Naive thymus-derived CD4-positive, alpha-beta T cell (primary cell): Measurements from ENCODE around the gene ASF1B. TPM values are rescaled to one million over a fixed set of nuclear protein-coding genes. Genes with fewer than 3 reads are reported as not detected.

Source experiments
- ATAC-seq: fragments of 150-1000 bp; cut with Tn5 transposase; 2 replicates; pipeline ENCODE4 v1.10.0; 2021; ENCODE audit warnings: mild to moderate bottlenecking, moderate library complexity
- CTCF ChIA-PET: fragments of 350-600 bp; sonication (Branson Sonifier 250); formaldehyde crosslinking; loops from one replicate; lab custom pipeline; 2021; ENCODE audit warnings: antibody characterized with exemption; lab: Charles Lee
- POLR2A ChIA-PET: fragments of 350-600 bp; sonication (Branson Sonifier 250); formaldehyde crosslinking; loops from one replicate; lab custom pipeline; 2021; ENCODE audit warnings: antibody characterized with exemption, inconsistent platforms; lab: Charles Lee
- DNase-seq, 9 donors: peaks; one replicate each; pipeline versions ENCODE4 v3.0.0 to v3.0.0-alpha.2; 2020 to 2022; ENCODE audit warnings: mixed read lengths in 1 of 9
- H3K27ac ChIP-seq: one replicate; pipeline ENCODE4 v1.7.0; 2013; ENCODE audit warnings: mild to moderate bottlenecking, low read depth, low read length, moderate library complexity
- H3K27me3 ChIP-seq, 2 donors: one replicate each; pipeline ENCODE4 v1.7.0; 2013; ENCODE audit warnings: low read length in 2 of 2, mild to moderate bottlenecking in 2 of 2, moderate library complexity in 2 of 2; ENCODE audit not compliant: control insufficient read depth in 2 of 2, insufficient read depth in 2 of 2
- H3K36me3 ChIP-seq, 3 experiments: 1 replicate in 2 of 3; 2 replicates in 1 of 3; pipeline ENCODE4 v1.7.0; 2013; ENCODE audit warnings: low read length in 3 of 3, mild to moderate bottlenecking in 3 of 3, moderate library complexity in 1 of 3; ENCODE audit not compliant: insufficient read depth in 3 of 3, control insufficient read depth in 2 of 3
- H3K4me1 ChIP-seq, 2 donors: one replicate each; pipeline ENCODE4 v1.7.0; 2013; ENCODE audit warnings: low read length in 2 of 2, mild to moderate bottlenecking in 2 of 2, moderate library complexity in 1 of 2; ENCODE audit not compliant: control insufficient read depth in 2 of 2, insufficient read depth in 2 of 2
- H3K4me3 ChIP-seq: 2 replicates; pipeline ENCODE4 v1.7.0; 2013; ENCODE audit warnings: mild to moderate bottlenecking, low read length
- H3K9me3 ChIP-seq, 3 experiments: 1 replicate in 2 of 3; 2 replicates in 1 of 3; pipeline ENCODE4 v1.7.0; 2013; ENCODE audit warnings: low read length in 3 of 3; ENCODE audit not compliant: control insufficient read depth in 2 of 3
- H3K27ac Mint-ChIP-seq, 9 donors: one replicate each; pipeline ENCODE4 v1.8.0; 2020 to 2022; ENCODE audit warnings: mixed read lengths in 9 of 9, mild to moderate bottlenecking in 8 of 9, moderate library complexity in 5 of 9, inconsistent platforms in 2 of 9
- H3K27me3 Mint-ChIP-seq, 5 donors: one replicate each; pipeline ENCODE4 v1.8.0; 2021 to 2022; ENCODE audit warnings: mixed read lengths in 5 of 5, mild to moderate bottlenecking in 1 of 5
- H3K36me3 Mint-ChIP-seq, 5 donors: one replicate each; pipeline ENCODE4 v1.8.0; 2020 to 2022; ENCODE audit warnings: mixed read lengths in 5 of 5, mild to moderate bottlenecking in 3 of 5, inconsistent platforms in 1 of 5
- H3K4me1 Mint-ChIP-seq, 7 donors: one replicate each; pipeline ENCODE4 v1.8.0; 2020 to 2022; ENCODE audit warnings: mixed read lengths in 7 of 7, mild to moderate bottlenecking in 3 of 7, inconsistent platforms in 1 of 7
- H3K4me3 Mint-ChIP-seq, 10 donors: one replicate each; pipeline ENCODE4 v1.8.0; 2020 to 2022; ENCODE audit warnings: mild to moderate bottlenecking in 10 of 10, mixed read lengths in 10 of 10, moderate library complexity in 6 of 10, inconsistent platforms in 2 of 10
- H3K9me3 Mint-ChIP-seq, 11 donors: one replicate each; pipeline ENCODE4 v1.8.0; 2020 to 2022; ENCODE audit warnings: mixed read lengths in 11 of 11, mild to moderate bottlenecking in 4 of 11, inconsistent platforms in 1 of 11, moderate library complexity in 1 of 11
- intact Hi-C, 2 donors: fragments of 100-400 bp; cut with micrococcal nuclease; formaldehyde crosslinking; loops; one replicate each; pipeline ENCODE4 v1.15.1; 2023
- polyA plus RNA-seq, 2 donors: library from polyadenylated mRNA; unstranded; fragments of 300-500 nt; fragmentation: Illumina TruSeq; gene quantifications; one replicate each; pipeline ENCODE4 v1.2.3, GENCODE V29; 2021
- total RNA-seq, 6 experiments: library from RNA in 5 of 6; stranded (reverse) in 5 of 6; gene quantifications; 1 replicate in 5 of 6; 2 replicates in 1 of 6; pipeline ENCODE4 v1.2.3 and lab custom pipeline; 2021 to 2026

ASF1B gene
- total and polyA plus RNA-seq, 7 experiments from 2014 or later = 0.98 to 79.0 (median 2.4) TPM

- H3K9me3 ChIP-seq = no peaks in the 10 kb centered on the region
- no peaks in the 10 kb centered on the region for H3K27me3 ChIP-seq
- ChIA-PET POLR2A (interaction anchor here (0.5 to 2.5 kb wide), 7 partner anchors 16 to 195 kb away, joined by 3 to 10 read pairs (median 3); partner anchors contain the start of genes ASF1B, IL27RA and PRKACA), CTCF (interaction anchor here (0.5 to 3.8 kb wide), 13 partner anchors 7 to 1097 kb away, joined by 3 to 22 read pairs (median 4); partner anchors contain the start of gene ASF1B)
- H3K27ac ChIP-seq = peak overlapping the region; percentile 50
- Mint-ChIP-seq H3K4me1 (peaks cover 7 to 24% (median 10%) of the 10 kb centered on the region in 7 donors), H3K36me3 (no peaks in the 10 kb centered on the region), H3K27me3 (peaks cover 0 to 10% (median 0%) of the 10 kb centered on the region in 5 donors), H3K27ac (peak overlapping the region; percentile 62 to 89 (median 79)), H3K4me3 (peak overlapping the region; percentile 87 to 99 (median 93)), H3K9me3 (peaks cover 0 to 1% (median 0%) of the 10 kb centered on the region in 11 donors)
- ATAC-seq (no peak), DNase-seq (peak in 2 of 9 donors; percentile 21 to 67)
- H3K4me3 ChIP-seq = peak overlapping the region; percentile 91
- H3K4me1 ChIP-seq = peaks cover 9 to 18% of the 10 kb centered on the region in 2 donors
- intact Hi-C loops = loop anchor here (1.0 to 5.0 kb wide), 12 partner anchors 7 to 613 kb away; partner anchors contain the start of genes RFX1 (in 2 of the 2), ASF1B (in 1 of the 2), DCAF15 (in 1 of the 2) and SAMD1 (in 1 of the 2)
- no peaks in the 10 kb centered on the region for H3K36me3 ChIP-seq
These were observed 62.2 kb downstream of the ASF1B start for GRCh38 chr19:14073925-14074838.

GRCh38 chr19:14073261-14073924 is 63.0 kb downstream of the ASF1B start:
- ChIA-PET POLR2A (interaction anchor here (0.6 to 2.5 kb wide), 8 partner anchors 16 to 194 kb away, joined by 3 to 10 read pairs (median 3); partner anchors contain the start of genes ASF1B, IL27RA and PRKACA), CTCF (interaction anchor here (0.5 to 3.8 kb wide), 14 partner anchors 8 to 1097 kb away, joined by 3 to 22 read pairs (median 4); partner anchors contain the start of gene ASF1B)
- Mint-ChIP-seq H3K27me3 (peaks cover 0 to 10% (median 0%) of the 10 kb centered on the region in 5 donors), H3K4me3 (peak overlapping the region; percentile 87 to 99 (median 93)), H3K9me3 (peaks cover 0 to 1% (median 0%) of the 10 kb centered on the region in 11 donors), H3K4me1 (peaks cover 7 to 24% (median 10%) of the 10 kb centered on the region in 7 donors), H3K27ac (peak overlapping the region in 7 of 9 donors; percentile 62 to 89 (median 78)), H3K36me3 (no peaks in the 10 kb centered on the region)
- Histone ChIP-seq H3K4me1 (peaks cover 9 to 18% of the 10 kb centered on the region in 2 donors), H3K27me3 (no peaks in the 10 kb centered on the region), H3K4me3 (peak overlapping the region; percentile 91), H3K9me3 (no peaks in the 10 kb centered on the region), H3K36me3 (no peaks in the 10 kb centered on the region), H3K27ac (peak overlapping the region; percentile 50)
- ATAC-seq (peak; percentile 86), DNase-seq (peak; percentile 65 to 91 (median 87))
- intact Hi-C loops = loop anchor here (1.0 to 5.0 kb wide), 9 partner anchors 8 to 614 kb away; partner anchors contain the start of genes RFX1 (in 2 of the 2), ASF1B (in 1 of the 2) and SAMD1 (in 1 of the 2)

- DNase-seq (peak in 2 of 9 donors; percentile 16 to 63), ATAC-seq (peak; percentile 2)
- POLR2A ChIA-PET = interaction anchor here (0.6 to 2.5 kb wide), 5 partner anchors 19 to 148 kb away, joined by 3 to 10 read pairs (median 3); partner anchors contain the start of genes IL27RA and PRKACA
- intact Hi-C loops = loop anchor here (1.0 to 5.0 kb wide), 10 partner anchors 9 to 615 kb away; partner anchors contain the start of genes RFX1 (in 2 of the 2), ASF1B (in 1 of the 2) and SAMD1 (in 1 of the 2)
- Mint-ChIP-seq H3K9me3 (peaks cover 0 to 1% (median 0%) of the 10 kb centered on the region in 11 donors), H3K36me3 (no peaks in the 10 kb centered on the region), H3K4me3 (peak within 1 kb of the TSS; percentile 87 to 99 (median 93)), H3K27ac (peak within 1 kb of the TSS in 5 of 9 donors; percentile 66 to 89 (median 82)), H3K27me3 (peaks cover 0 to 10% (median 0%) of the 10 kb centered on the region in 5 donors), H3K4me1 (peaks cover 7 to 24% (median 10%) of the 10 kb centered on the region in 7 donors)
- peak within 1 kb of the TSS; percentile 91 for H3K4me3 ChIP-seq
- no peaks in the 10 kb centered on the region for H3K27me3 ChIP-seq
- H3K9me3 ChIP-seq = no peaks in the 10 kb centered on the region
- peak within 1 kb of the TSS; percentile 50 for H3K27ac ChIP-seq
- CTCF ChIA-PET = interaction anchor here (0.6 to 3.8 kb wide), 8 partner anchors 9 to 193 kb away, joined by 3 to 22 read pairs (median 4); partner anchors contain the start of gene ASF1B
- no peaks in the 10 kb centered on the region for H3K36me3 ChIP-seq
- H3K4me1 ChIP-seq = peaks cover 9 to 18% of the 10 kb centered on the region in 2 donors
These were observed 63.7 kb downstream of the ASF1B start, which contains the start of gene MISP3 for GRCh38 chr19:14072535-14073260. Gene MISP3, plus strand, starts transcription at chr19:14072786. Its CDS starts 524 bp downstream, at chr19:14073310.

GRCh38 chr19:14070268-14071050 is 65.9 kb downstream of the ASF1B start:
- intact Hi-C loops = loop anchor here (5.0 kb wide), 2 partner anchors 63 to 617 kb away; partner anchors contain the start of gene RFX1 (in 2 of the 2)
- H3K27ac Mint-ChIP-seq = peak overlapping the region in 2 of 9 donors; percentile 28 to 51
- H3K4me3 Mint-ChIP-seq = peak overlapping the region in 5 of 10 donors; percentile 9 to 67 (median 30)
- DNase-seq = no peak
- H3K27me3 ChIP-seq = no peaks in the 10 kb centered on the region
- POLR2A ChIA-PET = interaction anchor here (1.9 kb wide), 1 partner anchor 188 kb away, joined by 4 read pairs; no protein-coding TSS in a partner anchor
- H3K4me1 Mint-ChIP-seq = peaks cover 7 to 20% (median 11%) of the 10 kb centered on the region in 7 donors
- H3K9me3 ChIP-seq = no peaks in the 10 kb centered on the region
- H3K4me3 ChIP-seq = no peak overlapping the region
- CTCF ChIA-PET = interaction anchor here (0.8 to 3.8 kb wide), 4 partner anchors 11 to 190 kb away, joined by 3 to 22 read pairs (median 10); no protein-coding TSS in a partner anchor
- no peak overlapping the region for H3K27ac ChIP-seq
- H3K36me3 ChIP-seq = no peaks in the 10 kb centered on the region
- H3K36me3 Mint-ChIP-seq = no peaks in the 10 kb centered on the region
- H3K27me3 Mint-ChIP-seq = peaks cover 0 to 13% (median 0%) of the 10 kb centered on the region in 5 donors
- ATAC-seq = no peak
- H3K9me3 Mint-ChIP-seq = peaks cover 0 to 1% (median 0%) of the 10 kb centered on the region in 11 donors
- H3K4me1 ChIP-seq = peaks cover 9 to 18% of the 10 kb centered on the region in 2 donors
